ENCODE data around the gene HLF.

Gene HLF

DNA sequence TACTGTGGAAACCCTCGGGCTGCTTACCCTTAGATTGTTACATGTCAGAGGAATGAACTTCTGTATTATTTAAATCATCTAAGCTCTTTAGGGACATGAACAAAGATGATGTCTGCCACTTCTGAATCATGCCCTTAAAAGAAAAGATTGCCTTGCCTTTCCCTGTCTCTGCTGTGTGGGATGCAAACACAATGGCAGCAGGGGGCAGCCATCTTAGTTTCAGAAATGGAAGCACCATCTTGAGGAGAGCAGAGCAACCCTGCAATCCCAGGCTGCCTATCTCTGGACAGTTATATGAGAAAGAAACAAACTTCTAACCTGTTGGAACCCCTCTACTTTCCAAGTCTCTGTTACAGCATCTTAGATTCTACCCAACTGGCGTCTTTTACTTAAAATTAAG is 16.7 kb upstream of the HLF start:
- TF ChIP-seq, protein P1, sequence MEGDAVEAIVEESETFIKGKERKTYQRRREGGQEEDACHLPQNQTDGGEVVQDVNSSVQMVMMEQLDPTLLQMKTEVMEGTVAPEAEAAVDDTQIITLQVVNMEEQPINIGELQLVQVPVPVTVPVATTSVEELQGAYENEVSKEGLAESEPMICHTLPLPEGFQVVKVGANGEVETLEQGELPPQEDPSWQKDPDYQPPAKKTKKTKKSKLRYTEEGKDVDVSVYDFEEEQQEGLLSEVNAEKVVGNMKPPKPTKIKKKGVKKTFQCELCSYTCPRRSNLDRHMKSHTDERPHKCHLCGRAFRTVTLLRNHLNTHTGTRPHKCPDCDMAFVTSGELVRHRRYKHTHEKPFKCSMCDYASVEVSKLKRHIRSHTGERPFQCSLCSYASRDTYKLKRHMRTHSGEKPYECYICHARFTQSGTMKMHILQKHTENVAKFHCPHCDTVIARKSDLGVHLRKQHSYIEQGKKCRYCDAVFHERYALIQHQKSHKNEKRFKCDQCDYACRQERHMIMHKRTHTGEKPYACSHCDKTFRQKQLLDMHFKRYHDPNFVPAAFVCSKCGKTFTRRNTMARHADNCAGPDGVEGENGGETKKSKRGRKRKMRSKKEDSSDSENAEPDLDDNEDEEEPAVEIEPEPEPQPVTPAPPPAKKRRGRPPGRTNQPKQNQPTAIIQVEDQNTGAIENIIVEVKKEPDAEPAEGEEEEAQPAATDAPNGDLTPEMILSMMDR (IDR thresholded peaks at IDR 0.05; ENCODE audit: low read depth, low read length) = no peak

DNA sequence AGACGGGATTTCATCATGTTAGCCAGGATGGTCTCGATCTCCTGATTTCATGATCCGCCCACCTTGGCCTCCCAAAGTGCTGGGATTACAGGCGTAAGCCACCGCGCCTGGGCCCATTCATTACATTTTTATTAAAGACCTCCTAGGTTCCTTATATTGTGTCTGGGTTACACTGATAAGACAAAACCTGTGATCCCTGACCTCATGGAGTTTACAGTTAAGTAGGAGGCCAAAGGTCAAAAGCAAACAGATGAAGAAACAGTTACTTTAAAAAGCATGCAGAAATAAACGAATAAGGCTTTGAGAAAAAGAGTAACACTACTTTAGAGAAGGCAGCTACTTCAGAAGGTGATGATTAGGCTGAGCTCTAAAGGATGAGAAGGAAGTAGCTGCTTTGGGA is 14.9 kb upstream of the HLF start:
- H3K4me3 ChIP-seq (ENCODE audit: low read depth, low read length) = no peak overlapping the region
- TF ChIP-seq, protein P1 (IDR thresholded peaks at IDR 0.05; ENCODE audit: low read depth, low read length) = no peak

More for the DNA sequence above, 16.7 kb upstream of the HLF start:
- no peak overlapping the region for H3K4me3 ChIP-seq (ENCODE audit: low read depth, low read length)

DNA sequence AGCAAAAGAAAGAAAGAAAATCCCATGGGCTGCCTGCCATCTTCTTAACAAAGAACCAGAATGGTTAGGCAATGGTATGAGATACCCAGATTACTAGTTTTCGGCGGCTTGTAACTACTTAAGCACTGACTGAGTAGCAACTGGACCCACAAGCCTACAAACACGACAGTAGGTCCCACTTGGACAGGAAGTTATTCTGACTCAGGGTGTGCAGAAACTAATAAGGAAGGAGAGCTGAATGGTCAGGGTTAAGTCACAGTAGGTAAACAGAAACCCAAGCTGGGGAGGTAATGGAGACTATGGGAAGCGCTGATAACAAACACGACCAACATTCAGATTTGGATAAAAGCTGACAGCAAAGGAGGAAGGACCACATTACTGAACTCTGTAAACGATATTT is 10.4 kb upstream of the HLF start:
- TF ChIP-seq, protein P1 (IDR thresholded peaks at IDR 0.05; ENCODE audit: low read depth, low read length) = no peak
- H3K4me3 ChIP-seq (ENCODE audit: low read depth, low read length) = no peak overlapping the region

DNA sequence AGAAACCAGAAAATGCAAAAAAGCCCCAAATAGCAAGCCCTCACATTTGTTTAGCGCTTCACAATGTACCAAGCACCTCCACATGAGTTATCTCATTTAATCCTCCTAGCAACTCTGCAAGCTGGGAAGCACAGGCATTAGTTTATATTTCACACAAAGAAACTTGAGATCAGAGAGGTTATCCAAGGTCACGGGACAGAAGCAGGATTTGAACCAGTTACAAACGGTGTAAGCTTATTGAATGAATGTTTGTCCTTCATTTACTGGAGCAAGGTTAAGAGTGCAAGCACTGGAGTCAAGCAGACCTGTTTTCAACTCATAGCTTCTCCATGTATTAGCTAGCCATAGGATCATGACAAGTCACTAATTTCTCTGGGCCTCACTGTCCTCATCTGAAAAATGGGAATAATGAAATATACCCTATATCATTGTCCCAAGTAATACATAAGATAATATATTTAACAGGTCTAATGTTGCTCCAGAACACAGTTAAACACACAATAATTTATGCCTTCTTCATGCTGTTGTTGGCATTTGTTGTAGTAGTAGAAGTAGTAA is 6.1 kb upstream of the HLF start:
- TF ChIP-seq, protein P1 (IDR thresholded peaks at IDR 0.05; ENCODE audit: low read depth, low read length) = no peak
- H3K4me3 ChIP-seq (ENCODE audit: low read depth, low read length) = no peak overlapping the region

DNA sequence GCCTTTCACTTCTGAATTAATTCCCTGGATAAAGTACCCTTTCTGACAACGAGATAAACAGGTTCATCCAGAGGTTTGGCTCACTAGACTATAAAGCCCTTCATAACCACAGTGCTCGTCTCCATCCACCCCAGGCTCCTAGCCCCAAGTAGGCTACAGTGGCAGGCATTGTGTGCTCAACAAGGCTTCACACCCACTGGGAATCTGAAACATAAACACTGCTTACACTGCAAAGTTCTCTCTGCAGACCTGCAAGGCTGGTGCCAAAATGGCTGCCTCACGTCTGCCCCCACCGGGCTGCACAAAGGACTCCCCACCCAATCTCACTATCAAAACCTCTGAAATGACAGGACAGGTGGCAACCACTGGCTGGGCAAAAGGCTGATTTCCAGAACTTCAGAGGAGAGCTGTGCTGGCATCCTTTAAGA is 5.1 kb upstream of the HLF start:
- H3K4me3 ChIP-seq (ENCODE audit: low read depth, low read length) = no peak overlapping the region
- TF ChIP-seq, protein P1 (IDR thresholded peaks at IDR 0.05; ENCODE audit: low read depth, low read length) = no peak

DNA sequence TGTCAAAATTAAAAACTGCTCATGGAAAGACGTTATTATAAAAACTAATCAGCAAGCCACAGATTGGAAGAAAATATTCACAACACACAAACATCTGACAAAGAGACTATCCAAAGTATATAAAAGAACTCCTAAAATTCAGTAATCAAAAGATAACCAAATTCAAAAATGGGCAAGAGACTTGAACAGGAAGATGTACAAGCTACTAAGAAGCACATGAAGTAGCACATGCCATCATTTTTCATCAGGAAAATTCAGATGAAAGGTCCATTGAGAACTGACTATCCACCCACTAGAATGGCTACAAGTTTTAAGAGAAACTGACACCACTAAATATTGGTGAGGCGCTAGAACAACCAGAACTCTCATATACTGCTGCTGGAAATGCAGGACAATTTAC is 3.4 kb upstream of the HLF start:
- TF ChIP-seq, protein P1 (IDR thresholded peaks at IDR 0.05; ENCODE audit: low read depth, low read length) = no peak
- no peak overlapping the region for H3K4me3 ChIP-seq (ENCODE audit: low read depth, low read length)

DNA sequence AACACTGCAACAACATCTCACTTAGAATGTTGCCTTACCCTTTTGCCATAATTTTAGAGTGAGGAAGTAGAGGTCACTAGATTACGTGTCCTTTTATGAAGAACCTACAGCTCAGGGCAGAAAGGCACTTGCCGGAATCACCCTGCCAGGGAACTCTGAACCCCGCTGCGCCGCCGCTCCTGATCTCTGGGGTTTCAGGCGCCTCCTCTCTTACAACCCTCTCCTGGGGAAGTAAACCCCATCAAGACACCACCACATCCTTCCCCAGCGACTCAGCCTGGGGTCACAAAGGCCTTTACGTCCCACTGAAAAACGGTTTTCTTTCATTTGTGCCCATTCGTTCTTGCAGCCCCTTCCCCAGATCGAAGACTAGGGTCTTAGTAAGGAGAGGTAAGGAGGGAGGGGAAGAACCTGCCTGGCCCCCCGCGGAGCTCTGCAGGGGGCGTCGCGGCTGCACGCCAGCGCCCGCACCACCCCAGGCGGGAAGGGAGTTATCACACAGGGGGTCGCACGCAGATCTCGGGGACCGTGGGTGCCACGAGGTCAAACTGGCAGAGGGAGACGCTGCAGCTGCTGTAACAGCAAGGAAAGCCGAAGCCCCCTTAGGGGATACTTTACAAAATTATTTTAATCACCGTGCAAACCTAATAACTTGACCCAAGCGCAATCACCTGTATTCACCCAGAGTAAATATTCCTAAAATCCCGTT is 1.0 kb upstream of the HLF start:
- H3K4me3 ChIP-seq (ENCODE audit: low read depth, low read length) = no peak overlapping the region

More for the DNA sequence above, 1.0 kb upstream of the HLF start:
- TF ChIP-seq, protein P1 (IDR thresholded peaks at IDR 0.05; ENCODE audit: low read depth, low read length) = no peak
